Endothelial cell of hepatic sinusoid (primary cell): ENCODE data around the gene ROR1.

Experiments used
- in situ Hi-C: cut with HindIII; loops from 2 replicates; pipeline ENCODE4 v1.10.0; 2017; ENCODE audit warnings: low sequenced_read_pairs

The ROR1 gene

DNA sequence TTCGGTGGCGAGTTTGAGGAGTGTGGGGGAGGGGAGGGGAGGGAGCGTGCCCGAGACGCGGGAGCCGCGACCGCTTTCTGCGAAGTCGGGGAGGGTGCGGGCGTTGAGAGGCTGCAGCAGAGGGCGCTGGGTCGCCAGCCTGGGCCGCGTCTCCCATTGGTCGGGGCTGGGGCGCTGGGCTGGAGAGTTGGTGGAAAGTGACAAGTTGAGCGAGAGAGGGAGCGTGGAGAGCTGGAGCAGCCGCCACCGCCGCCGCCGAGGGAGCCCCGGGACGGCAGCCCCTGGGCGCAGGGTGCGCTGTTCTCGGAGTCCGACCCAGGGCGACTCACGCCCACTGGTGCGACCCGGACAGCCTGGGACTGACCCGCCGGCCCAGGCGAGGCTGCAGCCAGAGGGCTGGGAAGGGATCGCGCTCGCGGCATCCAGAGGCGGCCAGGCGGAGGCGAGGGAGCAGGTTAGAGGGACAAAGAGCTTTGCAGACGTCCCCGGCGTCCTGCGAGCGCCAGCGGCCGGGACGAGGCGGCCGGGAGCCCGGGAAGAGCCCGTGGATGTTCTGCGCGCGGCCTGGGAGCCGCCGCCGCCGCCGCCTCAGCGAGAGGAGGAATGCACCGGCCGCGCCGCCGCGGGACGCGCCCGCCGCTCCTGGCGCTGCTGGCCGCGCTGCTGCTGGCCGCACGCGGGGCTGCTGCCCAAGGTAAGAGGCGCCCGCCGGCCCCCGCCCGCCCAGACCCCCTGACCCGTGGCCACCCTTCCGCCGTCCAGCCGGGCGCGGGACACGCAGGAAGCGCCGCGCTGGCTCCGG is at the start of gene ROR1:
ROR1 (plus strand) TSS at position 203 of the 802 bp plus-strand sequence.
- in situ Hi-C loops: no loop called here

DNA sequence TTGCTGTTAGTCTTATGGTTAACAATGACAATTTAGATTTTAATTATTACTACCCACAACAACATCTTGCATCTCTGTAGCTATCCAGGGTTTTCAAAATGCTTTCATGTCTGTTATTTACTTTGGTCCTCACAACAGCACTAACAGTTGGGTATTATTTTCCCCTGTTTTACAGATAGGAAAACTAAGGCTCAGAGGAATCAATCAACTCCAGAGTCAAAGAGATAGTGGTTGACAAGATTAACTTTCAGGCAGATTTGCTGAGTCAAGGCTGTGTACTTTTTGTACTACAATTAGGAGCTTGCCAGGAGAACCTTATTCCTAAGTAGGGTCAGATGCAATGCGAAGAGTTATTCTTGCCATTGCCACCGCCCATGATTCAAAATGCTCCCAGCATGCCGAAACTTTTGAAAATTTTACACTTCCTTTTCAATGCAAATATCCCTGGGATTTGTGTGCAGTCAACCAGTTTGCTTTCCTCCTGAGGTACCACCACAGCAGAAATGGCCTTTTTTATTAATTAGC is 49.4 kb upstream of the ROR1 start:
- in situ Hi-C loops: no loop called here

DNA sequence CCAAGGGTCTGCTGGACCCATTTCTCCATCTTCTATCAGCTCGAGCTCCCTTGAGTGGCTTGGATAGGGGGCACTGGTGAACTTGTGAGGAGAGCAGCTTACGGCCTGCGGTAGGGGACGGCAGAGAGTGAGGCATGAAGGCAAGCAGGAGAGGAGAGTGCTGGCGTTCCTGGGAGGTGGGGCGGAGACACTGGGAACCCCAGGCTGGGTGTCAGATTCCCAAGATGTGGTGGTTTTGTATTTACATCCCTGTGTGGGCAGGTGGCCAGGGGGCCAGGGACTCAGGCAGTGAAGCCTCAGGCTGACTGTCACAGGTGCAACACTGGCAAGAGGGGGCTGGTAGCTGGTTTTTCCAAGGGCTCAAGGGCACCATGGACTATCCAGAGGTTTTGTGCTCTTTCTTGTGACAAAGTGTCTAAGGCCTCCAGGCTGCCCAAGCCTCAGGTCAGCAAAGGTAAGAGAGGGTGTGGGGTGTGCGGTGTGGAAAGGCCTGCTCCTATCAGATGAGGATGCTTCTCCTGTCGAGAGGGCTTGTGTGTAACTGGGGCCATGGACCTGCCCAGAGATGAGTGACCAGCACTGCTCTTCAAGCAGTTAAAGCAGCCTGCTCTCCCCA is 45.1 kb upstream of the ROR1 start:
- in situ Hi-C loops: no loop called here

DNA sequence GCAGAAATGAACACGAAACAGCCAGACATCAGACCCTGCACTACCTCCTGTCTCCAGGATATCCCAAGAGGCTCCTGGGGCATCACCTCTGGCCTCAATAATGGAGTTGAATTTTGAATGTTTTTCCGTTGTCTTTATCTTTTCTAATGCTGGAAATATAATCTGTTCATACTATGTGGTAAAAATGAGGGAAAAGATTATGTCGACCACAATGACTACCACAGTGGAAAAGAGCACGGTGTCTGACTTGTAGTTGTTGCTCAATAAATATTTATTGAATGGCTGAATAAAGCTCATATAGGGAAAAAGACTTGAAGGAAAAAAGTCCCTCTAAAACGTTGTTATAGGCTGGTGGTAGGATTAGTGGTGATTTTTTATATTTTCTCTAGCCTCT is 44.6 kb upstream of the ROR1 start:
- in situ Hi-C loops: no loop called here

DNA sequence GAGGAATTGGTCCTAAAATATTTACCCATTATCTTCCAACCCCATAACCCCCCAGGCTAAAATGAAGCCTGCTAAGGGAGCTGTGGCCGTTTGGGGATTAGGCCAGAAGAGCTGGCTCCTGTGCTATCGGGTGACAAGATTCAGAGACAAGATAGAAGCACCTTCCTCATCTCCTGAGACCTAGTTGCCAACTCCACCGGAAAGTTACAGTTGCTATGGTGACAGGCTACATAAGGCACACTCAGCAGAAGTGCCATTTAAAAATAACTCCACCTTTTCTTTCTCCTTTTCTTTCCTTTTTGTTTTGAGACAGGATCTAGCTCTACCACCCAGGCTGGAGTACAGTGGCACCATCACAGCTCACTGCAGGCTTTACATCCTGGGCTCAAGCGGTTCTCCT is 43.6 kb upstream of the ROR1 start:
- in situ Hi-C loops: loop anchor here (5.0 kb wide), 1 partner anchor 82 kb away; no protein-coding TSS in a partner anchor

DNA sequence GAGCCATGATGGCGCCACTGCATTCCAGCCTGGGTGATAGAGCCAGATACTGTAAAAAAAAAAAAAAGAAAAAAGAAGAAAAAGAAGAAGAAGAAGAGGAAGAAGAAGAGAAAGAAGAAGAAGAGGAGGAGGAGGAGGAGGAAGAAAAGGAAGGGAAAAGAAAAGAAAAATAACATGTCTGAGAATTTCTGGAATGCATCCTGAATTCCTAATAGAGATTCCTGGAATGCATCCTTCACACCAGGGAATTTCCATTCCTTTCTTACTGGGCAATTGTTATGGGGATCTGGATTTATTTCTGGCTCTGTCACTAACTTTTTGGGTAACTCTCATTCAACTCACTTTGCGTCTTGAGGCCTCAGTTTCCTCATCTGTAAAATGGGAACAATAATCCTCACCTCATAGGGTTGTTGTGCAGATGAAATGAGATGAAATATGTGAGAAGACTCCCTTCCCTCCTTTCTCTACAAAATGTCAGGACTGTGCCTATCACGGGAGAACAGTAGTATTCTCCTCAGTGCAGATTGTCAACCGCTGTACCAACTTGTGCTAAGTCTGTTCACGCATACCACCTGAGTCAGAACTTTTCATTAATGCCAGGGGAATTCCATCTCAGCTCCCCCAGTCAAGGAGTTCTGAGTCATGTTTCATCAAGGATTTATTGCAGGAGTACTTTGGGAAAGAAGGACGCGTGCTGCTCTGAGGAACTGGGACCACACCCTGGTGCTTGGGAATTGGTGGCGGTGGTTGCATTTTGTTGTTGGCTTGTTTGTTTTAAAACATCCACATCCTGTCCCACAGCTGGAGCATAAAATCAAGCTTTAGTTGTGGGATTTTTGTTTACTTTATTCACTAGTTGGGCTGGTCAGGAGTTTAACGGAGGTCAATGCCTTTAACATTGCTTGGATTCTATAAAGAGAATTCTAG is 42.4 kb upstream of the ROR1 start:
- in situ Hi-C loops: loop anchor here (5.0 kb wide), 1 partner anchor 81 kb away; no protein-coding TSS in a partner anchor

DNA sequence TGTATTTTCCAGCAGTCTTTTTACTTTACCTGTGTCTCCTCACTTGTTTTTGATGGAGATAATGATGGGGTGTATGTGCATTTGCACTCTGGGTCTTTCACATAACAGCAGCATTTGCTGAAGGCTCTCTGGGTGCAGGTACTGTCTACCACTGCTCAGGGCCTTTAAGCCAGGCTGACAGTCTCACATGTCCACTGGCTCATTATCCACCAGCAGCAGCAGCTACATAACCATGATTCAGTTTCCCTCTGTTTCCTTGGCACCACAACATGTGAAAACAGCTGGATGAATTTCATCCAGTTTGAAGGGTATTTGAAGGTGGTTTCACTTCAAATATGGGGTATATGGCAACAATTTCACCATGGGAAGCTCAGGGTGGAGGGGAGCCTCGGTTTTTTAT is 41.2 kb upstream of the ROR1 start:
- in situ Hi-C loops: loop anchor here (5.0 kb wide), 1 partner anchor 80 kb away; no protein-coding TSS in a partner anchor

DNA sequence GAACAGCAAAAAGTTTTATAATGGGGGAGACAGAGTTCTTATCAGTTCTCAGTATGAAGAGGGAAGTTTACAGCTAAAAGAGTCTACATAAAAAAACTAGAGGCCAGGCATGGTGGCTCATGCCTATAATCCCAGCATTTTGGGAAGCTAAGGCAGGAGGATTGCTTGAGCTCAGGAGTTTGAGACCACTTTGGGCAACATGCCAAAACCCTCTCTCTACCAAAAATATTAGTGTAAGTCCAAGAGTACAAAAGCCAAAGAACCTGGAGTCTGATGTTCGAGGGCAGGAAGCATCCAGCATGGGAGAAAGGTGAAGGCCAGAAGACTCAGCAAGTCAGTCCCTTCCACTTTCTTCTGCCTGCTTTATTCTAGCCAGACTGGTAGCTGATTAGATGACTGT is 35.0 kb upstream of the ROR1 start:
- in situ Hi-C loops: no loop called here

DNA sequence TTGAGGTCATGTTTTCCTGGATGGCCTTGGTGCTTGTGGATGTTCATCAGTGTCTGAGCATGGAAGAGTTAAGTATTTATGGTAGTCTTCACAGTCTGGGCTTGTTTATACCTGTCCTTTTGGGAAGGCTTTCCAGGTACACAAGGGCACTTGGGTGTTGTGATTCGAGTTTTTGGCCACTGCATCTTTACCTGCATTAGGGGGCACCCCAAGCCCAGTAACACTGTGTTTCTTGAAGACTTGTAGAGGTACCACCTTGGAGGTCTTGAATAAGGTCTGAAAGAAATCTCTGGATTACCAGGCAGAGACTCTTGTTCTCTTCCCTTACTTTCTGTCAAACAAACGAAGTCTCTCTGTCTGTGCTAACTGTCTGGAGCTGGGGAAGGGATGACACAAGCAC is 34.4 kb upstream of the ROR1 start:
- in situ Hi-C loops: no loop called here

DNA sequence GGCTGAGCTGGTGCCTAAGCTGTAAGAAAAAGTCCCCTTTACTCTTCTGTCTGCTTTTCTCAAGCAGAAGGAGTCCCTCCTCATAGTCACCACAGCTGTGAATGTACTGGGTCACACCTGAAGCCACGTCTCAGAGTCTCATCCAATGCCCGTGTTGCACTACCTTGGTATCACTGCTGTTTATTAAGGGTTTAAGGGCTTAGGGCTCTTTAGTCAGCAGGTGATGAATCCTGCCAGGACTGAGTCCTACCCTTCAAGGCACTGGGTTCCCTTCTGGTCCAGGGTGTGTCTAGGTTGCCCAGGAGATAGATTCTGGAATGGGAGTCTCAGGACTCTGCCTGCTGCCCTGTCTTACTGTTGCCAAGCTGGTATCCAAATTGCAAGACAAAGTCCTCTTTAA is 33.4 kb upstream of the ROR1 start:
- in situ Hi-C loops: no loop called here

DNA sequence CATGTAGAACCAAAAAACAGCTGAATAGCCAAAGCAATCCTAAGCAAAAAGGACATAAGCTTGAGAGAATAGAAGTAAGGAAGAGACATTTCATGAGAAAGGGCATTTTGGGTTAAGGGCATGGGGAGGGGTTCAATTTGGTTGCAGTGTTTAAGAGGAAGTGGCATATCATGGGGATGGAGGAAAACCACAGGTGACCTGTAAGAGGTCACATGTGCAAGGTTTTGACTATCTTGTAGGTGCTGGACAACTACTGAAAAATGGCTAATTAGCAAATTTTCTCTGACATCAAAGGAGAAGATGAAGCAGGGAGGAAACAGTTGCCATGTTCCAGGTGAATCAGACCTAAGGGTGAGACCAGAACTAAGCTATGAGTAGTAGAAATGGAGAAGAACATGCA is 31.3 kb upstream of the ROR1 start:
- in situ Hi-C loops: no loop called here

DNA sequence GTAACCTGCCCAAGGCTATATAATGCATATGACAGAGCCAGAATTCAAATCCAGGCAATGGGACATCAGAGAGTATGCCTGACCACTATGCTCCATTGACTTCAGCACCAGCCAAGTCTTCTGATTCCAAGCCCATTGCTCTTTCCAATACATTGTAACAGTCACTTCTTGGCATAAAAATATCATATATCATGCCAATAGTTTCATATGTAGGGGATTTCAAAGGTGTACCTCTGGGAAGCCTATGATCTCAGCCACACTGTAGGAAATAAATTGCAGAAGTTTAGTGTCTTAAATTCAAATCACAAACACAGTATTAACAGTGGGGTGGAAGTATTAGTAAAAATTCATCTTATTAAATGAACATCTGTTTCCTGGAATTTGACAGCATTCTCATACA is 30.0 kb upstream of the ROR1 start:
- in situ Hi-C loops: no loop called here

DNA sequence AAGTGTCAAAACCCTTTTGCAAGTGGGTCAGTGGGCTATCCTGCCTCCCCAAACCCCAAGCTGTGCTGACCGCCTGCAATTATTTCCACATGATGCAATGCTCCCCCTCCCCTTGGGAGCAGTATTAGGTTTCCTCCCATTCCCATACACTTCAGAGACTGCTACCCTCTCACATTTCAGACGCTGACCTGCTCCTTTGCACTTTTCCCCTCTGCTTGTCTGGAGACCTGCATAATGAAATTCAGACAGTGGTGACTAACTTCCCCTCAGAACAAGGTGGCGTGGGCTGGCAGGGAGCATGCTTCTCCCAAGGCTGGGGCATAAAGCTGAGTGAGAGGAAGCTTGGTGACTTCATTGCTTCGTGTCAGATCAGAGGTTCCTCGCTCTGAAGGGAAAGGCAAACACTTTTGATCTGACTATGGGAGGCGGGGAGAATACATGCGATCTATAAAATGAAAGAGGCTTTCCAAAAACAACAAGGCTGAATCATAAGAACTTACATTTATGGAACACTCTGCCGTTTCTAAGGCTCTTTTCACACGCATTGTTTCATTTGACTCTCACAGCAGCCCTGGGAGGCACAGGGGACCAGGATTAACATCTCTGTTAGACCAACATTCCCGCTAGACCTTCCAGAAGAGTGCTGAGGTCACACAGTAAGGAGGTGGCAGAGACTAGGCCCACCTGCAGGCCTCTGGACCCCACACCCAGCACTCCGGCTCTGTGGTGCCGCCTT is 27.5 kb upstream of the ROR1 start:
- in situ Hi-C loops: no loop called here

DNA sequence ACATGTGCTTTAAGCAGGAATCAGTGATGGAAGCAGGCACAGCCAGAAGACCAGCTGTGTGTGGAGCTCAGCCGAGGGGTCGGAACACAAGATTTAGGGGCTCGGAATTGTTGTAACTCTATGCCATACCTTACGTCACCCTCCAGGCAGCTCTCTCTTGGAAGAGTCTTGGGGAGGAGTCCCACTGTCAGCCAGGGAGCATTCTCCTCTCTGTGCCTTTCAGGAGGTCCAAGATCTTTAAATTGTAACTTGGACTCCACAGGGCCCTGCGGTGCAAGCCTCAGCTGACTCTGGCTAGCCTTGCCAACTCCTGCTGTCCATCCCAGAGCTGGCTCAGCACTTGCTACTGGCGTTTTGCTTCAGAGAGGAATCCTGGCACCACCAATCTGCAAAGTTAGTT is 26.4 kb upstream of the ROR1 start:
- in situ Hi-C loops: no loop called here

DNA sequence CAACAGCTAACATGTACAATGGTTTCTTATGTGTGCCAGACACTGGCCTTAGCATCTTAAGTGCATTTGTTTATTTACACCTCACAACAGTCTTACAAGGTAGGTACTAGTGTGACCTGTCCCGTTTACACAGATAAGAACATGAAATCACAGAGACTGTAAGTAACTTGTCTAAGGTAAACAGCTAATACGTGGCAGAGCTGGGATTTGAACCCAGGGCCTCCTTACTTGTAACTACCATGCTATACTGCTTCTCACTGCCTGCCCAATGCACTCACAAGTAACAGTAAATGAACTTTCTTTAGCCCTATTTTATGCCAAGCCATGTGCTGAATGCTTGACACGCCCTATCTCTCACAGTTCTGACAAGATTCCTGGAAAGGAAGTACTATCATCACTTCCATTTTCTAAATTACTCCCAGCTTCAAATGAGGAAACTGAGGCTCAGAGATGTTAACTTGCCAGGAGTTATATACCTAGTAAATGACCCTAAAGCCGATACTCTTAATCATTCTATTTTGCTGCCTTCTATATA is 25.7 kb upstream of the ROR1 start:
- in situ Hi-C loops: no loop called here

DNA sequence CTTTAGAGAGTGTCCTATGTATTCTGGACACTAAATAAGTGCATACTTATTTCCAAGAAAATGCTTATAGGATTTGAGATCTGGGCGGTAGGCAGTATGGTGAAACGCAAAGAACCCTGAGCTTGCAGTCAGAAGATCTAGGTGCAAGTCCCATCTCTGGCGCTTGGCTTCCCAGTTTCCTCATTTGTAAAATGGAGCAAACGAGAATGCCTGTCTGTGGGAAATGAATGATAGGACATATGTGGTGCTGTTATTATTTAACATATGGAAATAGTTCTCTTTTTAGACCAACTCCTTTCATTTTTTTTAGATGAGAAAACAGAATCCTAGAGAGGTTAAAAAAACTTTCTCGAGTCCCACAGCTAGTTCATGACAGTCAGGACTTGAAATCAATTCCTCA is 25.2 kb upstream of the ROR1 start:
- in situ Hi-C loops: no loop called here

DNA sequence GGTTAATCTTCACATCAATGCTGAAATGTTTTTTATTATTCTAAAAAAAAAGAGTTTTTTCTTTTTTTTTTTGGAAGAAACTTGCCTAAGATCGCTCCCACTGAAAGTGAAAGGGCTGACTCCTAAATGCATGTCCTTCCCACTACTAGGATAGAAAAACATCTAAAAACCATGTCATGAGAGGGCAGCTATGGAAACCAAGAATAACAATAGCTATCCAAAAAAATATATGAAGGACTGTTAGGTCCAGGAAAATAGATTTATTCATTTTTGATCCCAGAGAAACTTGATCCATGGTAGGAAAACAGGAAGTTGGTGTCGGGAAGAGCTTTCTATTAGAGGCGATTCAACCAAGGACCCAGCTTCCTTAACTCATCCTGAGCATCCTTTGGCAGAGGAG is 23.1 kb upstream of the ROR1 start:
- in situ Hi-C loops: no loop called here

DNA sequence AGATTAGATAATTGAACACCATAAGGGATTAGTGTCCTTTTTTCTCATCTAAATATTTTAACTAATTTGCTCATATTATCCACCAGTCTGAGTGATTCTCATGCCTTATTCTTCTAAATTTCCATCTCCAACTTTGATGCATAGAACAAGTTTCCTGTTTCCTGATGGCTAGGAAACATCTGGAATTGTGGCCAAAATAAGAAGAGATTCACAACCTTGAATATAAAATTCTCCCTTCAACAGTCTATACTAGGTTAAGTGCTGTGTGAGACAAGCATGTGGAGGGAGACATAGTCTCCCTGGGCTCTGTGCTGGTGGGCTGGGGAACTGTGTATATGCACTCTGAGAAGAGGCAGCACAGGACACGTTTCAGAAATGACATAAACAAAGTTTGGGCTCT is 21.6 kb upstream of the ROR1 start:
- in situ Hi-C loops: no loop called here

DNA sequence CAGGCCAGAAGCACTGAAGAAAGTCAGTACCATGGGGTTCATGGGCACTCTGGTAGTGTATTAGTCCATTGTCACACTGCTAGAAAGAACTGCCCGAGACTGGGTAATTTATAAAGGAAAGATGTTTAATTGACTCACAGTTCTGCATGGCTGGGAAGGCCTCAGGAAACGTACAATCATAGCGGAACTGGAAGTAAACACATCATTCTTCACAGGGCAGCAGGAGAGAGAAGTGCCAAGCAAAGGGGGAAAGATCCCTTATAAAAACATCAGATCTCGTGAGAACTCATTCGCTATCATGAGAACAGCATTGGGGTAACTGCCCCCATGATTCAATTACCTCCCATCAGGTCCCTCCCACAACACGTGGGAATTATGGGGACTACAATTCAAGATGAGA is 20.2 kb upstream of the ROR1 start:
- in situ Hi-C loops: no loop called here

DNA sequence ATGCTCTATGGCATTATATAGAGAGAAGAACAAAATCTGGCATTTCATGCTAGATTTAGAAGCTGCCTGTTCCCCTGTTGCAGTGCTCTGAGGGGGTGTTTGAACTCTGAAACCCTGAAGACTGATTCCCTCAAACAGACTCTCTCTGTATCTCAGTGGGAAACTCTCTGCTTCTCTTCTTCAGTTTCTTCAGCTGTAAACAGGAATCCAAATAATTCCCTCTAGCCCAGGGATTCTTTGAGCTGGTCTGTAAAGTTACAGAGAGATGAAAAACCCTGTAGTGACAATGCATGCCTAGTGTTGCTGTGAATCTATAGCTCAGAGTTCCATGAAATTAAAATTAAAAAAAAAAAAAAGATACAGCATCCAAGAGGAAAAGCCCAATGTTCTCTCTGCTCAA is 17.0 kb upstream of the ROR1 start:
- in situ Hi-C loops: no loop called here
